HK-2 (cell line): ENCODE results near the gene EYA2.
"Not testable (repeated sequence)": the region's sequence is repeated elsewhere in the genome, so short reads cannot be mapped to it uniquely, and the experiment has no call there.

Experiments used
- DNase-seq: peaks from one replicate; pipeline ENCODE4 v3.0.0-alpha.2; 2018; ENCODE audit not compliant: unreplicated experiment

Gene EYA2, protein sequence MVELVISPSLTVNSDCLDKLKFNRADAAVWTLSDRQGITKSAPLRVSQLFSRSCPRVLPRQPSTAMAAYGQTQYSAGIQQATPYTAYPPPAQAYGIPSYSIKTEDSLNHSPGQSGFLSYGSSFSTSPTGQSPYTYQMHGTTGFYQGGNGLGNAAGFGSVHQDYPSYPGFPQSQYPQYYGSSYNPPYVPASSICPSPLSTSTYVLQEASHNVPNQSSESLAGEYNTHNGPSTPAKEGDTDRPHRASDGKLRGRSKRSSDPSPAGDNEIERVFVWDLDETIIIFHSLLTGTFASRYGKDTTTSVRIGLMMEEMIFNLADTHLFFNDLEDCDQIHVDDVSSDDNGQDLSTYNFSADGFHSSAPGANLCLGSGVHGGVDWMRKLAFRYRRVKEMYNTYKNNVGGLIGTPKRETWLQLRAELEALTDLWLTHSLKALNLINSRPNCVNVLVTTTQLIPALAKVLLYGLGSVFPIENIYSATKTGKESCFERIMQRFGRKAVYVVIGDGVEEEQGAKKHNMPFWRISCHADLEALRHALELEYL

DNA sequence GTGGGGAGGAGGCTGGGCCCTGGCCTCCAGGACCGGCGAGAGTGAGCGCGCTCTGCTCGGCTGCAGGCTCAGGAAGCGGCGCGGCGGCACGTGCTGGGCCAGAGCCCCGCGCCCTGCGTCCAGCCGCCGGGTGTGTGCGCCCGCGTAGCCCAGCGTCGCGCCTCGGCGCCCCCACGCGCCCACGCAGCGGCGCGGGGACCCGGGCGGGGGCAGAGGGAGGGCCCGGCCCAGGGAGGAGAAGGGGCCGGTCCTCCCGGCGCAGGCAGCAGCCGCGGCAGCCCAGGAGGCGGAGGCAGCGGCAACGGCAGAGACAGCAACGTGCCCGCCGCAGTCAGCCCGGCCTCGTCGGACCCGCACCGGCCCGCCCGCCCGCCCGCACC is at the start of gene EYA2:
Gene EYA2 (plus strand): TSS at position 265 of the 380 bp plus-strand sequence. CDS start 95,168 bp downstream, outside the sequence.
- DNase-seq: no peak

DNA sequence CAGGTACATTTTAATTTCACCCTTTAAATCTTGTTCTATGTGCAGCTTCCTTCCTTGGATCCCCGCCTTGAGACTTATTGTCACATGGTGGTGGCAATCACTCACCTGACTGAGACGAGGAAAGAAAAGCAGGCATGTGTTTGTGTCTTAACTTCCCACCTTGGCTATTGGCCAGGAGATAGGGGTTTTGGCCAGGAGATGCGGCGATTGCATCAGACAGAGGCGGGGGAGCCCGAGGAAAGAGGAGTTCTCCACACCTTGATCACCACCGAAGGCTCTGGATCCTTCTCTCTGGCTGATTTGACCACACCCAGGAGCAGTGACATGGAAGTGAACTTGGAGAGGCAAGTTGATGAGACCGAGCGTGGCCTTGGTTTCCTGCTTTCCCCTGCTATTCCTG is 49.7 kb upstream of the EYA2 start:
- DNase-seq: no peak

DNA sequence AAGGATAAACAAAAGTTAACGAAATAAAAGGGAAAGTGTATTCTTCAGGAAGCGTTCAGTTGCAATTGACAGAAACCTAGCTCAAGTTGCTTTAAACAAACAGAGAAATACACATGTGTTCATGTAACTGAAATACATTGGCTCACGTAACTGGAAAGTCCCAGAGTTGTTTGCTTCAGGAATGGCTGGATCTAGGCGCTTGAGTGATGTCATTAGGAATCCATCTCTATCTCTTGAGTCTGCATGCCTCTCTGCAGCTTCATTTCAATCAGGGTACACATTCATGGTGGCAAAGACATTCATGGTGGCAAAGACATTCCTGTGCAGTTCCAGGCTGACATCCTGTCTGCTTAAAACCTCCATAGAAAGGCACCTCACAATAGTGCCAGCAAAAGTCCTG is 45.4 kb upstream of the EYA2 start:
- no peak for DNase-seq

DNA sequence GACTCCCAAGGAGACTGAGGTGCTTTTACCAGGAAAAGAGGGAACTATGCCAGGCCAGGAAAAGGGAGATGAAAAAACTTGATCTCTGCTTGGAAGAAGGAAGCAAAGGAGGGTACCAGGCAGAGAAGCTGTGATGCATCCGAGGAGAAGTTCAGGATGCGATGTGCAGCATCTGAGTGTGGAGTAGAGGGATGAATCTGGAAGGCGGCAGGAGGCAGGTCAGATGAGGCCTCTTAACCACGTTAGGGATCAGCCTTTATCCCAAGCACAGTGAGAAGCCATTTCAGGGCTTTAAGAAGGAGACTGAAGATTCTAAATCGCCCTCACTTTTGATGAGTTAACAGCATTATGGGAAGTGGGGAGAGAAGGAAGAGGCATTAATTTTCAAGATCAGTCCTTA is 44.9 kb upstream of the EYA2 start:
- no peak for DNase-seq

DNA sequence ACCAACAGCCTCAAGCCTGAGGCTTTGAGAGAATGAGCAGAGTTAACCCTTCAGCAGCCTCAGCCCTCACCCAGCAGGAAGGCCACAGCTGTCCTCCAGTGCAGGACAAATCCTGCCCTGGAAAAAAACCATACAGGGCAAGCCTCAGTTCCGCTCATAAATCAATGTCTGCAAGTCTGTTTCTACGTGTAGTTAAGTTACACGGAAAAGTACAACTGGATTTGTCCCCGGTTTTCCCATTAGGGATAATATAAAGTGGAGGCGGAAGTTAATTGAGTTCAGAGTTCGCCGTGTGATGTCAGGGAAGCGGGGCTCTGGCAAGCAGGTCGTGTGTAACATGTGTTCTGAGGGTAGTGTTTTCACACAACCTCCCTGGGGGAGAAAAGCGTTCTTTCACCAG is 44.2 kb upstream of the EYA2 start:
- DNase-seq: no peak

DNA sequence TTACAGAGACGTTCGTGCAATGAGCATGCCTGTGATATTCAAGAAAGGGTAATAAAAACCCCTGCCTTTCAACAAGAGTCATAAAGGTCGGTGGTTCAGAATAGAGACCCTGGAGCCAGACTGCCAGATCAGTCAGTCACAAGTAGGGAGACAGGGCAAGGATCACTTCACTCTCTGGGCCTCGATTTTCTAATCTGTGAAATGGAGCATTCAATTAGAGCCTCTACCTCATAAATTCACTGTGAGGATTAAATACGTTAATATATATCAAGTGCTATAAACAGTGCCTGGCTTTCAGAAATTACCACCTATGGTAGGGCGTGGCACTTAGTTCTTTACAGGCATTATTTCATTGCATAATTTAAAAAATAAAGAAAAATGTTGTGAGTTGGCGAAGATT is 43.7 kb upstream of the EYA2 start:
- DNase-seq: no peak

DNA sequence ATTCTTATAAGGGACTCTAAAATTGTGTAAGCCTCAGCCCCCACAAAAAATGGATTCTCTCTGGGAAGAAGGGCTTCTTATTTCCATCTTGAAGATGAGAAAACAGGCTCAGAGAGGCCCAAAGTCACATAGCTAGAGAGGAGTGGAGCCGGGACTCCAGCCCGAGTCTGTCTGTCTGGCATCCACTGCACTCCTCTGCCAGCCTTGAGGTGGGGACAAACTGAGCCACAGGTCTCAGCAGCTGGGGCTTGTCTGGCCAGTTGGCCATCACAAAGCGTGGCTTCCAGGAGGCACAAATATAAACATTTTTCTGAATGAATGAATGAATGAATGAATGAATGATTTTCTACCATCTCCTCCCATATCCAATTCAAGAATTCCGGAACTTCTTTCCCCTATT is 42.9 kb upstream of the EYA2 start:
- no peak for DNase-seq

DNA sequence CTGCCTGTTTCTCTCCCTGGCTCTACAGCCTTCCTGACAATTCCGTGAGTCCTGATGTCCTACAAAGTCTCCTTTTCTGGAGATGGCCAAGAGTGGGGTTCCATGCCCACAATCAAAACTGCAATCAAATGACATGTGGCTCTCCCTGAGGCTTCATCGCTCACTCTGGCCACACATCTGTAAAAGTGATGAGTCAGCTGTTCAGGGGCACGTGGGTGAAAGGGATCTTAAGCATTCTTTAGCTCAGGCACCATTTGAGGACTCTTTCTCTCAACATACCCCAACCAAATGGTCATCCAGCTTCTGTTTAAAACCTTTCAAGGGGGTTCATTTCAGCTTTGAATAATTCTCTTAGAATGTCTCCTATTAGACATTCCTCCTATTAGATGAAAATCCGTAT is 42.3 kb upstream of the EYA2 start:
- DNase-seq: no peak

DNA sequence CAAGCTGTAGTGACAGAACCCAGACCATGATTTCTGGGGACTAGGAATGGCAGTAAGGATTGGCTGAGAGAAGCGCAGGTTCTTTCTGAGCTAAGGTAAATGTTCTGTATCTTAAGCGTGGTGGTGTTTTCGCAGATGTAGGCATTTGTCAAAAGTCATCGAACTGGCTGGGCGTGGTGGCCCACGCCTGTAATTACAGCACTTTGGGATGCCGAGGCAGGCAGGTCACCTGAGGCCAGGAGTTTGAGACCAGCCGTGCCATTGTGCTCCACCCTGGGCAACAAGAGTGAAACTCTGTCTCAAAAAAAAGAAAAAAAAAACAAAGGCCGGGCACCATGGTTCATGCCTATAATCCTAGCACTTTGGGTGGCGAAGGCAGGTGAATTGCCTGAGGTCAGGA is 40.7 kb upstream of the EYA2 start:
- DNase-seq: no peak

DNA sequence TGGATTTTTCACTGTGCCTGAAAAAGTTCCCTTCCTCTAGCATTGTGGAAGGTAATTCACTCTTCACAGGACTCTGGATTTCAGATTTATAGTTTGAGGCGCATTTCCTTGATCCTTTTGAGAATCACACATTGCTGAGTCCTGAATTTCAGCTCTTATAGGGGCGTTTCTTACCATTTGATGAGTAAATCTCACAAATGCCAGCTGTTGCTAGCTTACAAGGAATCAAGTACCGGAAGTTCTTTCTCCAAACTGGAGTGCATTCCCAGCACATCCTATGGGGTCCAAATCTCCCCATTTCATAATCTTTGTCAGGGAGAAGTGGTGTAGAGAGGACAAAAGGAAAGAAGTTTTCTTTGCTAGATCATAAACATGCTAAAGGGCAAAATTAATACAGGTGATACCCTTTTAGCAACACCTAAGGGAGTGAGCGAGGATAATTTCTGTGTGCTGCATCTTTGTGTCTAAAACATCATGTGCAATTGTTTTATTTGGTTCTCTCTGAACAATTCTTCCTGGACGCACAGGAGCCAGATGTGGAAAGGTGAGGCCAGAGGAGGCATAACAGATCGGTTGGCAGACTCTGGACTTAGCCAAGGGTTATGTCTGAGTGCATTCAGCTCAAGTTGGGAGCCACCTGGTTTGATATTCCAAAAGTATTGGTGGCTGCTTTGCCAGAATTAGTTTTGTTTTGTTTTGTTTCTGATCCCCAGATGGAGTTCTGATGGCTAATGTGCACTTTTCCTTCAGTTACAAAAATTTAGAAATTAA is 37.4 kb upstream of the EYA2 start:
- DNase-seq: no peak

DNA sequence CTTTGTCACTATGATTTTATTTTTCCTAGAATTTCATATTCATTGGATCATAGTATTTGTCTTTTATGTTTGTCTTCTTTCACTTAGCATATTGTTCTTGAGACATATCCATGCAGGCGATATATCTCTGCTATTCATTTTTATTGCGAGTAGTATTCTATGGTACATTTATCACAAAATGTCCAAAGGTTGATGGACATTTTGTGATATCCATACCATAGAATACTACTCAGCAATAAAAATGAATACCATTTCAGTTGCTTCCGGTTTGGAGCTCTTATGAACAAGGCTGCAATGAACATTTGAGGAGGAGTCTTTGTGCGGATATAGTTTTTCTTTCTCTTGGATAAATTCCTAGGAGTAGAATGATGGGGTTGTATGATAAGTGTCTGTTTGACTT is 28.8 kb upstream of the EYA2 start:
- no peak for DNase-seq

DNA sequence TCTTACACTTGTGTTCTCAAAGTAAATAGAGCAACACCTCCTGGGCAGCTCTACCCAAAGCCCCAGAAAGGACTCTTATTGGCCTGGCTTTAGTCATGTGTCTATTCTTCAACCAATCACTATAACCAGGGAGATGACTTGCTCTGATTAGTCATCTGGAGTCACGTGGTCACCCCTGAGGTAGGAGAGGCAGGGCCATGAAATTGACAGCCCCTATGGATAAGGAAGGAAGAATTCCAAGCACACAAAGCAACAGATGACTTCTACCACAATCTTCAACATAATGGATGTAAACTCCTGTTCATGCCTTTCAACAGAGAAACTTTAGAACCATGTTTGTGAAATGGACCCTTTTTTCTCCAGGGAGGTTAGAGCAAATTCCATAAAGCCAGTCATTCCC is 24.6 kb upstream of the EYA2 start:
- no peak for DNase-seq

DNA sequence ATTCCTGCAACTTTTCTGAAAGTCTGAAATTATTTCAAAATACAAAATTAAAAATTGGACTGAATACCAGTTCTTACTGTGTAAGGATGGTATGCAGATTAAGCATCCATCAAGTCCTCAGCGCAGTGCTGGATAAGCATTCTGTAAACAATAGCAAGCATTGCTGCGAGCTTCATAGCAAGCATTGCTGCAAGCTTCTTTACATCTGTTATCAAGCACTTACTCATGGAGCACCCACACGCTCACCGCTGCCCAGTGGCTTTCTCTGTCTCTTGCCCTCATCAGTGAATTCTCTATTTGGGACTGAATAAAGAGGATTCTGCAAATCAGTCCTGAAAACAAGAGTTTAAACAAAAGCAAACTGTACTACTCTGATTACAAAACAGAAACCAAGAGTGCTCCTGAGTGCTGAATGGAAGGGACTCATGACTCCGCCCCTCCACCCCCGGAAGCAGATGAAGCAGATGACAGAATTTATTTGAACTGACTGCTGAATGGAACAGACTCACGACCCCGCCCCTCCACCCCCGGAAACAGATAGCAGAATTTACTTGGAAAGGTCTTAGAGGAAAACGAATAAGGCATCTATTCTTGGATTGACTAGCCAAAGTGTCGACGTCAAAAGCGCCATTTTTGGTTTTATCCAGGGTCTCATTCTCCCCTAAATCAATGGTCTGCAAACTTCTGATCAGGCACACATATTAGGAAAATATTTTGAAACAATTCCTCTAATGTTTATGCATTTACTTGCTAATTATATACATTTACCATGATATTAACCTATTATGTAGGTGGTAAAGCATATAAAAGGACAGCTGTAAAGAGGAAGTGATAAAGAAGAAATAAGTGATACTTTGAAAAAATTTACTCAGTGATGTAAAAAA is 22.1 kb upstream of the EYA2 start:
- no peak for DNase-seq

DNA sequence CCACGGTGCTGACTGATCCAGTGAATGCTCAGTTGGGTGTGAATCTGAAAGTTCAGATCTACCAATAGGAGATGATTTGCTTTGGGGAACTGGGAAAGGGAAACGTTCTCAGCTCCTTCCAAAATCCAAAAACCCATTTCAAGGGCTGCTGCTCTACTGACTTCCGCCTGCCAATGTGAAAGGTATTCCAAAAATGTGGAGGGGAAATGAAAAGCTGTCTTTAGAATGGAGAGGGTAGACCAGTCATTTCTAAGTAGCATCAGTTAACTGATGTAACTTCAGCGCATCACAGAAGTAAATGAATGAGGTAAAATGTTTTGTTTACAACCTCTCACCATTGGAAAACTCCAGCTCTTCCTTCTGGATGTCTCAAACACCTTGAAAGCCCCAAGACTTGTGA is 19.6 kb upstream of the EYA2 start:
- DNase-seq: no peak

DNA sequence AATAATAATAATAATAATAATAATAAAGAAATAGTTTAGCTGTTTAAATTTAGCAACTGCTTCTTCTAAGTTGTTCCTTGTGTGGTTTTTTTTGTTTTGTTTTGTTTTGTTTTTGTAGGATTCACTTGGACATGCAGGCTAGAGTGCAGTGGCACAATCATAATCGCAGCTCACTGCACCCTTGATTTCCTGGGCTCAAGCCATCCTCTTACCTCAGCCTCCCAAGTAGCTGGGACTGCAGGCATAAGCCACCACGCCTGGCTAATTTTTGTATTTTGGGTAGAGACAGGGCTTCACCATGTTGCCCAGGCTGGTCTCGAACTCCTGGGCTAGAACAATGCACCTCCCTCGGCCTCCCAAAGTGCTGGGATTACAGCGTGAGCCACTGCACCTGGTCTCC is 15.3 kb upstream of the EYA2 start:
- DNase-seq: no peak

DNA sequence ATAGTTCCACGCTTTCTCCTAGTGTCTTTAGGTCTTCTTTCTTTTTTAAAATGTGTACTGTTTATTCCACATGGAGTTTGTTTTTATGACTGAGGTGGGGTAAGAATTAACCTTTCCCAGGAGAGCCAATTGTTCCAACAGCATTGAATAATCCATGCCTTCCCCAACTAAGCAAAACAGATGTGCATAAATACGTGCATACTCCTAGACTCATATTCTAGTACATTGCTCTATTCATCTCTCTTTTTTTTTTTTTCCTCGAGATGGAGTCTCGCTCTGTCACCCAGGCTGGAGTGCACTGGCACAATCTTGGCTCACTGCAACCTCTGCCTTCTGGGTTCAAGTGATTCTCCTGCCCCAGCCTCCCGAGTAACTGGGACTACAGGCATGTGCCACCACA is 14.7 kb upstream of the EYA2 start:
- not testable (repeated sequence) for DNase-seq

DNA sequence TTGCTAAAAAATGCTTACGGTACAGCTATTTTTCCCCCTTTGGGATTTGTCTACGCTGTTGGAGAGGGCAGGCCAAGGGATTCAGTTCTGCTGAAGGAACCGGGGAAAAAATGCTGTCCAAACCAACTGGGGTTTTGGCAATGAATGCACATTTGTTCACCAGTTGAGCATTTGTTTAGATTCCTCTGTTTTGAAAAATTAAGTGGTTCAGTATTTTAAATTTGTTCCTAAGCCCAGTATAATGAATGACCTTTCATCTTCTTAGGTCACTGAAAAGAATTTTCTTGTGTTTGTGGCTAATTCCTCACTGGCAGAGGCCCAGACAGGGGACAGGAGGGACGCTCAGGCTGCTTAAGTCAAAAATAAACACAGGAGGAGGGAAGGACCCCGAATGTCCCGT is 10.8 kb upstream of the EYA2 start:
- no peak for DNase-seq

DNA sequence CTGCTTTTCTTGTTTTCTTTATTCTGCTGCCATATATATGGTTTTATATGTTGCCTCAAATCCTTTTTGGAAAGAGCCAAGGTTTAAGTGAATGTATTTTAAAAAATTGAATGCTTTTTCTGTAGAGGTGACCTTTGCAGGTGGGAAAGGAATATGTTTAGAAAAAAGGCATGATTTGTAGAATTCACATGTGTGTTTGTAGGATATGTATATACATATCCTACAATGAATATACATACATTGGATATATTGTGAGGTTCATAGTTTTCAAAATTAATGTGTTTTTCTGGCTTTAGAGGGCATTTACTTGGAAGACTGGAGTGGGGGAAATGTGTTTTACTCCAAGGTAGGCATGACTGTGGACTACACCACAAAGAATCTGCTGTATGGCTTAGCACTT is 4.0 kb upstream of the EYA2 start:
- no peak for DNase-seq

DNA sequence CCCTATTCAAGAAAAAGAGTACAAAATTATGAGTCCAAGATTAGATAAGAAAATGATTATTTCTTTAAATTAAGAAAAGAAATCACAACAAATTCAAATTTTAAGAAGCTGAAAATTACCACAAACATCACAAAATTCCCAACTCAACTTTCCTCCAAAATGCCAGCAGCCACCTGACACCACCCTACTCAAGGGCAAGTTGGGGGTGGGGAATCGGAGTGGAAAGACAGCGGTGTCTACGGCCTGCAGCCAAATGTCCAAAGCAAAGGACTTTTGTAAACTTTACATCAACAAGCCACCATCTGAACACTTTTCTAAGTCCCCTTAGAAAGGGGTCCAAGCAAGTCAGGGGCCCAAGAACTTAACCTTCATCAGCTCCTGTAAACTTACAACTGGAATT is 1.6 kb upstream of the EYA2 start:
- no peak for DNase-seq

DNA sequence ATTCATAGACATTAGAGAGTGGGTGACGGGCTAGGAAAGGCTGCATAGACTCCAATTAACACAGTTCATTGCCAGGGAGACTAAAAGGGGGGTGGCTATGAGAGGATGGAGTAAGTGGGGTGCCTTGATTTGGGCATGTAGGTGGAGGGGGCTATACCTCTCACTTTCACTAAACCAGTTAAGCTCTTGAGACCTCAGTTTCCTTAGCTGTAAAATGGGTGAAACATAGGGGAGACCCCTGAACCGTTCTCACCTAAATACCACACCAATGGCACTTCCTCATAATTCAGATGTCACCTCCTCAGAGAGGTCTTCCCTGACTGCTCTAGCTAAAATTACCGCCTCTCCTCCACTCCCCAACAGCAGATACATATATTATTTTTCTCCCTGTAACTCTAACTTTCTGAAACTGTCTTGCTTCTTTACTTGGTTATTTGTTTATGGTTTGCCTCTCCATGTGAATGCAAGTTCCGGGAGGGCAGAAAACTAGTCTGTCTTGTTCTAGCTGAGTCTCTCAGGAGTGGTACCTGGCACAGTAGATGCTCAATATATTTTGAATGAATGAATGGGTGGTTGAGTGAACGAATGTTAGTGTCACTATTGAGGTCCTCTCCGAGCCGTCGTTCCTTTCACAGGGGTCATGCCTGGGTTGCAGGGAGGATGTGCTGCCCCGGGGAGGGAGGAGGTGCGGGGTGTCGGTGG is 615 bp upstream of the EYA2 start:
- no peak for DNase-seq
